Left lung (tissue), 10 donors: ENCODE results near the gene RAB11FIP5. TPM values are rescaled to one million over a fixed set of nuclear protein-coding genes. Genes with fewer than 3 reads are reported as not detected.
A peak's percentile ranks its signal among the peaks of the same experiment; 100 is the strongest.

ENCODE experiments used
- ATAC-seq: fragments of 200-7000 bp; cut with Tn5 transposase; one replicate; pipeline ENCODE4 v1.9.1; 2020; ENCODE audit warnings: moderate library complexity
- DNase-seq, 4 donors: peaks; one replicate each; pipeline ENCODE4 v3.0.0-alpha.2; 2013 to 2020
- H3K27ac ChIP-seq, 2 donors: fragments of 200-600 bp; sonication (generic) in 1 of 2; one replicate each; pipeline versions ENCODE4 v1.5.0 to v1.8.0; 2020 to 2021
- H3K27me3 ChIP-seq, 2 donors: fragments of 200-600 bp; sonication (generic) in 1 of 2; one replicate each; pipeline versions ENCODE4 v1.5.0 to v1.8.0; 2020 to 2021
- H3K36me3 ChIP-seq, 2 donors: fragments of 200-600 bp; sonication (generic) in 1 of 2; one replicate each; pipeline versions ENCODE4 v1.5.0 to v1.8.0; 2020 to 2021
- H3K4me1 ChIP-seq, 2 donors: fragments of 200-600 bp; one replicate each; pipeline ENCODE4 v1.8.0; 2021
- H3K4me3 ChIP-seq, 2 donors: fragments of 200-600 bp; sonication (generic) in 1 of 2; one replicate each; pipeline versions ENCODE4 v1.5.0 to v1.8.0; 2020 to 2021; ENCODE audit warnings: mild to moderate bottlenecking in 1 of 2
- H3K9me3 ChIP-seq, 2 donors: fragments of 200-600 bp; sonication (generic) in 1 of 2; one replicate each; pipeline versions ENCODE4 v1.5.0 to v1.8.0; 2020 to 2021
- CTCF ChIP-seq, 2 donors: fragments of 200-600 bp; sonication (generic) in 1 of 2; IDR thresholded peaks; one replicate each; pipeline versions ENCODE4 v1.5.0 to v1.8.0; 2021; ENCODE audit warnings: antibody characterized with exemption in 2 of 2
- intact Hi-C, 2 donors: fragments of 100-400 bp; cut with DNase I; formaldehyde crosslinking; loops; one replicate each; pipeline versions ENCODE4 v1.11.2 to v1.14.2; 2022
- polyA plus RNA-seq, 6 donors: library from polyadenylated mRNA; unstranded; fragments of 120-200 nt; gene quantifications; one replicate each; pipeline ENCODE4 v1.2.1, GENCODE V29; 2013; ENCODE audit not compliant: insufficient read length in 6 of 6
- total RNA-seq, 2 donors: library from RNA; stranded (reverse); fragmentation: NEBNext Ultra II Directional; extraction: Animal tissue kit (Norgen Biotek cat#: 25700); gene quantifications; one replicate each; pipeline ENCODE4 v1.2.1, GENCODE V29; 2021
- donor health status: DM: no; HTN: yes; CAD: no.
- donor health status: DM: no; HTN: no; CAD: no.

RAB11FIP5 gene
- total and polyA plus RNA-seq, 8 donors, result 8.5 to 29.8 (median 14.2) TPM

DNA sequence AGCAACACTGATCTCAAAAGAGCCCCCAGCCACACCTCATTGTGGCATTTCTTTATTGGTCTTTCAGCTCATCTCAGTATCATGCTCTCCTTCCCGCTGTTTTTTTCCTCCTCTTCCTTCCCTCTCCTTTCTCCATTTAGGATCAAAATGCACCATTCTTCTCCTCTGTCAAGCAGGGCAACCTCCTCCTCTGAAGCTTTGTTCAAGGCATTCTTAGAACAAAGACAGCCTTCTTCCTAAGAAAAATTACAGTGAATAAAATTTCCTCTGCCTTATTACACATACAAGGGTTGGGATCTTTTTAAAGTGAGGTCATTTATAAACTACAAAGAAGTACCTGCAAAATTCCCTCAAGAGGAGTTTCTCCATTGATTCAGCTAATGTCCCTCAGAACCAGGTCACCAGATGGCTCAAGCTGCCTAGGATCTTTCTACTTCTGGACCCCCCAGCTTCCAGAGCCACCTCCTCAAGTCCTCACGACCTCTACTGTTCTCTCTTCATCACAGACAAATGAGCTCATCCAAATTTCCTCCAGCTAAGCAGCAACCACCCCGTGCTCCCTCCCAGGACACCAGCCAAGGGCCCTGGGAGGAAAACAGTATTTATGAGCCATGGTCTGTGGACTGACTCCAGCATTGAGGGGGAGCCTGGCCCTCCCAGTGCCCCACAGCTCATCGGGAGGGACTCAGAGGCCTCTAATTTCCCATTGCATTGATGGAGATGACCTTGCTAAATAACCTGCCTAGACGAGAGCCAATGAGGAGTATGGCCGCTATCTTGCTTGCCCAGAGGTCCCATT, 59.2 kb downstream of the RAB11FIP5 start:
- Histone ChIP-seq H3K27ac (no peak overlapping the region), H3K9me3 (peaks cover 0 to 17% of the 10 kb centered on the region in 2 donors), H3K4me3 (no peak overlapping the region), H3K27me3 (no peaks in the 10 kb centered on the region), H3K4me1 (no peaks in the 10 kb centered on the region), H3K36me3 (peaks cover 0 to 37% of the 10 kb centered on the region in 2 donors)
- ATAC-seq (peak; percentile 29), DNase-seq (peak in 1 of 4 donors; percentile 16)
- TF ChIP-seq CTCF (IDR thresholded peaks at IDR 0.05), result no peak
- intact Hi-C loops, result no loop called here

DNA sequence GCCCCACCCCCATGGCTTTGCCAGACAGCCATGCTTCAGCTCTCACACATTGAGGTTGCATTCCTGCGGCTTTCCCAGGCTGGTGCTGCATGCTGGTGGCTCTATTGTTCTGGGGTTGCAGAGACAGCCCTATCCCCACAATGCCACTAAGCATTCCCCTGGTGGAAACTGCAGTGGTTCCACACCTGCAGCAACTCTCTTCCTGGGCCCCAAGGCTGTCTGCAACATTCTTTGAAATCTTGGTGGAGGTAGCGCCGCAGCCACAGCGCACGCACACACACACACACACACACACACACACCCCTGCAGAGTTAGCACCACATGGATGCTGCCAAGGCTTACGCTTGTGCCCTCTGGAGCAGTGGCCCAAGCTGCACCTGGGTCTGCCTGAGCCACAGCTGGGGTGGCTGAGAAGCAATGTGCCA, 62.6 kb downstream of the RAB11FIP5 start:
- no peaks in the 10 kb centered on the region for H3K9me3 ChIP-seq
- H3K4me1 ChIP-seq, result no peaks in the 10 kb centered on the region
- no peak for TF ChIP-seq CTCF (IDR thresholded peaks at IDR 0.05)
- no peak for ATAC-seq
- H3K27me3 ChIP-seq, result no peaks in the 10 kb centered on the region
- no peak for DNase-seq
- intact Hi-C loops, result no loop called here
- no peak overlapping the region for H3K4me3 ChIP-seq
- H3K27ac ChIP-seq, result no peak overlapping the region
- H3K36me3 ChIP-seq, result peaks cover 0 to 4% of the 10 kb centered on the region in 2 donors

- no peaks in the 10 kb centered on the region for H3K27me3 ChIP-seq
- peaks cover 0 to 8% of the 10 kb centered on the region in 2 donors for H3K36me3 ChIP-seq
- ATAC-seq (no peak), DNase-seq (peak in 1 of 4 donors; percentile 8)
- H3K4me1 ChIP-seq, result no peaks in the 10 kb centered on the region
- intact Hi-C loops, result no loop called here
- no peak overlapping the region for H3K4me3 ChIP-seq
- no peak for TF ChIP-seq CTCF (IDR thresholded peaks at IDR 0.05)
- no peaks in the 10 kb centered on the region for H3K9me3 ChIP-seq
- H3K27ac ChIP-seq, result no peak overlapping the region
Observed at GRCh38 chr2:73043929-73044832, 68.6 kb downstream of the RAB11FIP5 start.

GRCh38 chr2:73043276-73043675, 69.5 kb downstream of the RAB11FIP5 start:
- intact Hi-C loops, result no loop called here
- no peak for TF ChIP-seq CTCF (IDR thresholded peaks at IDR 0.05)
- no peaks in the 10 kb centered on the region for H3K9me3 ChIP-seq
- ATAC-seq (no peak), DNase-seq (no peak)
- H3K27me3 ChIP-seq, result no peaks in the 10 kb centered on the region
- peaks cover 0 to 14% of the 10 kb centered on the region in 2 donors for H3K36me3 ChIP-seq
- no peak overlapping the region for H3K27ac ChIP-seq
- H3K4me3 ChIP-seq, result no peak overlapping the region
- H3K4me1 ChIP-seq, result no peaks in the 10 kb centered on the region
